Right atrium auricular region (tissue), 2 donors: ENCODE data around the gene FBN3. TPM values are rescaled to one million over a fixed set of nuclear protein-coding genes. Genes with fewer than 3 reads are reported as not detected.
"Not testable (repeated sequence)": the region's sequence is repeated elsewhere in the genome, so short reads cannot be mapped to it uniquely, and the experiment has no call there.

Experiments used
- DNase-seq: peaks from one replicate; pipeline ENCODE4 v3.0.0-alpha.2; 2019; ENCODE audit warnings: low spot score
- H3K27ac ChIP-seq, 2 donors: fragments of 200-600 bp; sonication (generic); 1 replicate in 1 of 2; 2 replicates in 1 of 2; pipeline ENCODE4 v1.5.1; 2016 to 2019
- H3K27me3 ChIP-seq, 2 donors: fragments of 200-600 bp; sonication (generic); one replicate each; pipeline versions ENCODE4 v1.5.1 to v1.6.0; 2017 to 2019
- H3K36me3 ChIP-seq: fragments of 200-600 bp; sonication (generic); one replicate; pipeline ENCODE4 v1.5.1; 2016
- H3K4me1 ChIP-seq, 2 donors: fragments of 200-600 bp; sonication (generic); one replicate each; pipeline versions ENCODE4 v1.5.1 to v1.6.0; 2017 to 2019
- H3K4me3 ChIP-seq, 2 donors: fragments of 200-600 bp; sonication (generic); 1 replicate in 1 of 2; 2 replicates in 1 of 2; pipeline ENCODE4 v1.5.1; 2017 to 2019; ENCODE audit warnings: mild to moderate bottlenecking in 1 of 2, moderate library complexity in 1 of 2
- H3K9me3 ChIP-seq, 2 donors: fragments of 200-600 bp; sonication (generic); one replicate each; pipeline ENCODE4 v1.5.1; 2019
- CTCF ChIP-seq, 2 donors: fragments of 200-600 bp; sonication (generic); IDR thresholded peaks; one replicate each; pipeline ENCODE4 v1.5.1; 2019; ENCODE audit warnings: antibody characterized with exemption in 2 of 2
- total RNA-seq, 2 donors: library from RNA; depleted of rRNA; stranded (reverse); fragments of >200 nt; gene quantifications; one replicate each; pipeline ENCODE4 v1.1.0, GENCODE V29; 2016

Gene FBN3
- total RNA-seq, 2 donors from 2014 or later: not detected

DNA sequence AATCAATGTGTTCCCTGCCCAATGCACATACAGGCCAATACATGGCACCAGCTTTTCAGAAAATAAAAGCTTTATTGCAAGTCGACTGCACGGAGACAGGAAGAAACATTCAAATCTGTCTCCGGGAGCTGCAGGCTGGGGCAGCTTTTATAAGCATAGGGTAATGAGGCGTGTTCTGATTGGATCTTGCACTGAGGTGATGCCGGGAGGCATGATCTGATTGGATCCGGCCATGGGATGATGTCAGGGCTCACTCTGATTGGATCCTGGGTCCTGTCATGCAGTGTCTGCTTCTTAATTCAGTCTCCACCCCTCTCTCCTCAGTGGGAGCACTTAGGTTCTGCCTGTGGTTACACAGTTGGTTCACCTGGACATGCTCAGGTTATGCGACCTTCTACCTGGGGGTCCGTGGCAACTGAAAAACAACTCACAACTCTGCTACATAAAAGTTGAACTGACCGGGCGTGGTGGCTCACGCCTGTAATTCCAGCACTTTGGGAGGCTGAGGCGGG, 11.8 kb upstream of the FBN3 start:
- no peak for TF ChIP-seq CTCF (IDR thresholded peaks at IDR 0.05)
- Histone ChIP-seq H3K27me3 (no peaks in the 10 kb centered on the region), H3K4me3 (no peak overlapping the region), H3K4me1 (no peaks in the 10 kb centered on the region), H3K36me3 (no peaks in the 10 kb centered on the region), H3K9me3 (no peaks in the 10 kb centered on the region), H3K27ac (no peak overlapping the region)
- no peak for DNase-seq

GRCh38 chr19:8159322-8159721, 9.9 kb upstream of the FBN3 start:
- not testable (repeated sequence) for H3K27me3 ChIP-seq, H3K9me3 ChIP-seq, H3K27ac ChIP-seq, DNase-seq, H3K4me1 ChIP-seq, H3K36me3 ChIP-seq, H3K4me3 ChIP-seq

- TF ChIP-seq CTCF (IDR thresholded peaks at IDR 0.05): peak; percentile 57 to 80
- Histone ChIP-seq H3K9me3 (no peaks in the 10 kb centered on the region), H3K27me3 (no peaks in the 10 kb centered on the region), H3K4me1 (peaks cover 0 to 9% of the 10 kb centered on the region in 2 donors), H3K4me3 (no peak overlapping the region), H3K27ac (no peak overlapping the region), H3K36me3 (no peaks in the 10 kb centered on the region)
- peak; percentile 63 for DNase-seq
Measured at GRCh38 chr19:8158411-8159074, 9.2 kb upstream of the FBN3 start.

GRCh38 chr19:8155318-8155717, 5.9 kb upstream of the FBN3 start:
- Histone ChIP-seq H3K4me1 (peaks cover 0 to 9% of the 10 kb centered on the region in 2 donors), H3K36me3 (no peaks in the 10 kb centered on the region), H3K9me3 (no peaks in the 10 kb centered on the region), H3K27ac (no peak overlapping the region), H3K27me3 (no peaks in the 10 kb centered on the region), H3K4me3 (no peak overlapping the region)
- DNase-seq: no peak
- no peak for TF ChIP-seq CTCF (IDR thresholded peaks at IDR 0.05)

DNA sequence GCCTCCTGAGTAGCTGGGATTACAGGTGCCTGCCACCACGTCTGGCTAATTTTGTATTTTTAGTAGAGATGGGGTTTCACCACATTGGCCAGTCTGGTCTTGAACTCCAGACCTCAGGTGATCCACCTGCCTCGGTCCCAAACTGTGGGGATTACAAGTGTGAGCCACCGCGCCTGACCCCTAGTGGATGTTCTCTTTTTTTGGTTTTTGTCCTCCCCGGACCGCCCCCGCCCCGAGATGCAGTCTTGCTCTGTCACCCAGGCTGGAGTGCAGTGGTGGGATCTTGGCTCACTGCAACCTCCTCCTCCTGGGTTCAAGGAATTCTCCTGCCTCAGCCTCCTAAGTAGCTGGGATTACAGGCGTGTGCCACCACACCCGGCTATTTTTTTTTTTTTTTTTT, 4.6 kb upstream of the FBN3 start:
- not testable (repeated sequence) for H3K4me3 ChIP-seq, H3K27me3 ChIP-seq, H3K27ac ChIP-seq, DNase-seq, H3K36me3 ChIP-seq, H3K9me3 ChIP-seq
- peaks cover 0 to 17% of the 10 kb centered on the region in 2 donors for H3K4me1 ChIP-seq
- peak in 1 of 2 donors; percentile 23 for TF ChIP-seq CTCF (IDR thresholded peaks at IDR 0.05)

DNA sequence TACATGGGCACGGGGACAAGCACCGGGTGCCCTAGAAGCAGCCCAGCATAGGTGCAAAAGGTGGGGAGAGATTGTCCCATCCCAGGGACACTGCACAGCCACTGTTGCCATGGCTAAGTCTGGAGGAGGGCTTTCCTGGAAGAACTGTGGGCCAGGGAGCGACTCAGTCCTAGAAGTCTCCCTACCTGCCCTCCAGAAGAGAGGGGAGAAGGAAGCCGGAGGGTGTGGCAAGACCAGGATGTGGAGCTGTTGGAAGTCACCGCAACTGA, 2.3 kb upstream of the FBN3 start:
- H3K27ac ChIP-seq: no peak overlapping the region
- H3K9me3 ChIP-seq: no peaks in the 10 kb centered on the region
- no peak for TF ChIP-seq CTCF (IDR thresholded peaks at IDR 0.05)
- H3K36me3 ChIP-seq: no peaks in the 10 kb centered on the region
- no peak overlapping the region for H3K4me3 ChIP-seq
- no peak for DNase-seq
- peaks cover 2 to 18% of the 10 kb centered on the region in 2 donors for H3K27me3 ChIP-seq
- H3K4me1 ChIP-seq: peaks cover 0 to 25% of the 10 kb centered on the region in 2 donors
